Fibroblast of the aortic adventitia (primary cell): ENCODE data around the gene TGFB1I1. TPM values are rescaled to one million over a fixed set of nuclear protein-coding genes. Genes with fewer than 3 reads are reported as not detected.

Experiments
- DNase-seq: peaks from one replicate; pipeline ENCODE4 v3.0.0-alpha.2; 2010; ENCODE audit warnings: low read depth
- H3K4me3 ChIP-seq: 2 replicates; pipeline ENCODE4 v1.5.1; 2011; ENCODE audit warnings: low read depth, mild to moderate bottlenecking, control low read depth, low read length, moderate library complexity
- CTCF ChIP-seq: IDR thresholded peaks from 2 replicates; pipeline ENCODE4 v1.5.1; 2011; ENCODE audit warnings: mild to moderate bottlenecking, low read length, control low read depth, inconsistent platforms; ENCODE audit not compliant: insufficient read depth
- total RNA-seq: library from RNA; depleted of rRNA; stranded (reverse); fragments of >200 nt; gene quantifications from 2 replicates; pipeline ENCODE4 v1.2.3, GENCODE V29; 2012; ENCODE audit warnings: low replicate concordance

The TGFB1I1 gene
- total RNA-seq, 1 donor = 56.7 TPM

- H3K4me3 ChIP-seq = peak overlapping the region; percentile 25
- peak; percentile 71 for DNase-seq
Measured at GRCh38 chr16:31453255-31454204, 18.4 kb upstream of the TGFB1I1 start.

GRCh38 chr16:31455601-31456314 is 16.2 kb upstream of the TGFB1I1 start:
- peak; percentile 16 for TF ChIP-seq CTCF
- DNase-seq = no peak
- no peak overlapping the region for H3K4me3 ChIP-seq

More at GRCh38 chr16:31453255-31454204, 18.4 kb upstream of the TGFB1I1 start:
- TF ChIP-seq CTCF = no peak

GRCh38 chr16:31456988-31457360 is 15.0 kb upstream of the TGFB1I1 start:
- H3K4me3 ChIP-seq = peak overlapping the region; percentile 85
- no peak for DNase-seq
- no peak for TF ChIP-seq CTCF

GRCh38 chr16:31458073-31458843 is 13.7 kb upstream of the TGFB1I1 start:
- peak overlapping the region; percentile 85 for H3K4me3 ChIP-seq
- TF ChIP-seq CTCF = peak; percentile 36
- peak; percentile 35 for DNase-seq

GRCh38 chr16:31458844-31459686 is 12.9 kb upstream of the TGFB1I1 start, which contains the start of gene ARMC5:
TSS of gene ARMC5 (plus strand) at chr16:31459501. CDS start at chr16:31459525, 24 bp downstream.
- peak; percentile 98 for DNase-seq
- TF ChIP-seq CTCF = peak; percentile 67
- H3K4me3 ChIP-seq = peak within 1 kb of the TSS; percentile 85
